Effector memory CD8-positive, alpha-beta T cell (primary cell): Measurements from ENCODE around the gene ABCG1.

Source experiments
- ATAC-seq: fragments of 150-1000 bp; cut with Tn5 transposase; replicated peaks from 2 replicates; pipeline ENCODE4 v1.10.0; 2021; ENCODE audit warnings: mild to moderate bottlenecking, moderate library complexity
- DNase-seq, 3 experiments: peaks; one replicate each; pipeline ENCODE4 v3.0.0; 2021
- H3K27ac Mint-ChIP-seq, 2 donors: one replicate each; pipeline ENCODE4 v1.8.0; 2022; ENCODE audit warnings: mild to moderate bottlenecking in 2 of 2, mixed read lengths in 2 of 2, moderate library complexity in 2 of 2
- H3K27me3 Mint-ChIP-seq, 2 donors: one replicate each; pipeline ENCODE4 v1.8.0; 2022; ENCODE audit warnings: mixed read lengths in 2 of 2
- H3K36me3 Mint-ChIP-seq: one replicate; pipeline ENCODE4 v1.8.0; 2022; ENCODE audit warnings: mild to moderate bottlenecking, moderate library complexity, mixed read lengths; ENCODE audit not compliant: insufficient read depth
- H3K4me1 Mint-ChIP-seq, 2 donors: one replicate each; pipeline ENCODE4 v1.8.0; 2022; ENCODE audit warnings: low read depth in 2 of 2, mixed read lengths in 2 of 2
- H3K4me3 Mint-ChIP-seq, 2 donors: one replicate each; pipeline ENCODE4 v1.8.0; 2022; ENCODE audit warnings: mild to moderate bottlenecking in 2 of 2, mixed read lengths in 2 of 2, moderate library complexity in 2 of 2
- H3K9me3 Mint-ChIP-seq, 2 donors: one replicate each; pipeline ENCODE4 v1.8.0; 2022; ENCODE audit warnings: mixed read lengths in 2 of 2

Gene ABCG1

DNA sequence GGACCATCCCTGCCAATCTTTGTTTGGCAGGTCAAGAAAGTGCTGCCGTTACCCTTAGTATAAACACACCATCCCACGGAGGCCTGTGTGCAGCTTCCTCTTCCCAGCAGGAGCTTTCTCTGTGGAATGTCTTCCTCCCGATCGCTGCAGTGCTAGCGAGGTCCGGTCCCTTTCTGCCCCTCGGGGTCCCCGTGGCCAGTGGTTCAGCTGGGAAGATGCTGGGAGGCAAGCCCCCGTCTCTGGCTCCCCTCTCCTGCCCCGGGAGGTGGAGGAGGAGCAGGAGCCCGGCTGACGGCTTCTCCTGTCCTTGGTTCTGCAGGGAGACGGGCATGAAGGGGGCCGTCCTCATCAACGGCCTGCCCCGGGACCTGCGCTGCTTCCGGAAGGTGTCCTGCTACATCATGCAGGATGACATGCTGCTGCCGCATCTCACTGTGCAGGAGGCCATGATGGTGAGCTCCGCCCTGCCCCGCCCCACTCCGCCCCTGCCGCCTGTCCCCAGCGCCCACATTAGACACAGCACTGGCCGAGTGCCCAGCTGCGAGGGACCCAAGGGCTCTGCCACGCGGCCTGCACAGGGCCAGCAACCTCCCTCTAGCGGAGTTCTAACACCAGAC, 54.2 kb downstream of the ABCG1 start:
- no peak overlapping the region for H3K4me3 Mint-ChIP-seq
- H3K27me3 Mint-ChIP-seq, result no peaks in the 10 kb centered on the region
- peaks cover 2 to 8% of the 10 kb centered on the region in 2 donors for H3K4me1 Mint-ChIP-seq
- no peak for DNase-seq
- no peak overlapping the region for H3K27ac Mint-ChIP-seq
- no peak for ATAC-seq
- peaks cover 32% of the 10 kb centered on the region for H3K36me3 Mint-ChIP-seq
- H3K9me3 Mint-ChIP-seq, result no peaks in the 10 kb centered on the region

DNA sequence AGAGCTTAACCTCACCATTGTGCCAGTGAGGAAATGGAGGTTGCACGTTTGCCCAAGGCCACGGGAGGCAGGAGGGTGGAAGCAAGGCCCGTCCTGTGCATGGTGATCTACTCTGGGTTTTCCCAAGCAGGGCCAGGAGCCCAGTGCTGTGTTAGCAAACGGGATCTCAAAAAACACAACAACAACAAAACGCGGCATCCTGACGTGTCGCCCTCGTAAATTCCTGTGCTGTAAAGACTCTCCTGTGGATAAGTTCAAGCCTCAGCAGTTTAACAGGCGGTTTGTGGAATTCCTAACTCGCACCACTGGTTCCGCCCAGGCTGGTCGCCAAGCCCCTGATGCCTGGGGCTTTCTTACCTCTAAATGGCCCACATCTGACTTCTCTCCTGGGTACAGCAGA, 57.1 kb downstream of the ABCG1 start:
- no peaks in the 10 kb centered on the region for H3K9me3 Mint-ChIP-seq
- no peaks in the 10 kb centered on the region for H3K4me1 Mint-ChIP-seq
- no peaks in the 10 kb centered on the region for H3K27me3 Mint-ChIP-seq
- DNase-seq, result no peak
- ATAC-seq, result no peak
- H3K36me3 Mint-ChIP-seq, result peaks cover 52% of the 10 kb centered on the region
- H3K27ac Mint-ChIP-seq, result no peak overlapping the region
- H3K4me3 Mint-ChIP-seq, result no peak overlapping the region

DNA sequence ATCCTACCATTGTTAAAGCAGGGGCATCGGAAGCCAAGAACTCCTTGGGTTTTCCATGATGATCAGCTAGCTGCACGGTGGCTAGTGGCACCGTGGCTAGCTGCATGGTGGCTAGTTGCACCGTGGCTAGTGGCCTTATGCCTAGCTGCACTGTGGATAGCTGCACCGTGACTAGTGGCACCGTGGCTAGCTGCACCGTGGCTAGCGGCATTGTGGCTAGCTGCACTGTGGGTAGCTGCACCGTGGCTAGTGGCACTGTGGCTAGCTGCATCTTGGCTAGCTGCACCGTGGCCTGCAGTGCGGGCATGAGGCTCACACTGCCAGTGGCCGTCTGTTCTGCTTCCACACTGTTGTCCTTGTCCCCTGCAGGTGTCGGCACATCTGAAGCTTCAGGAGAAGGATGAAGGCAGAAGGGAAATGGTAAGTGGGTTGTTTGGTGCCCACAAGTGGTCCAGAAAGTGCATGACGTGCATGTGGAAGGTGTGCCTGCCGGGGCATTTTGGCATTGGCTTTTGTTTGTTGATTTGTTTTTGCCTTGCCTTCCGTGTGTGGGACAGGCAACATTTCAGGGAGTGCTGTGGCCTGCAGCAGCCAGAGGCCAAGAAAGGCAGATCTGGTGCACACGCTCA, 57.7 kb downstream of the ABCG1 start:
- ATAC-seq, result no peak
- Mint-ChIP-seq H3K27ac (peak overlapping the region in 1 of 2 donors; percentile 12), H3K36me3 (peaks cover 54% of the 10 kb centered on the region), H3K4me1 (no peaks in the 10 kb centered on the region), H3K4me3 (no peak overlapping the region), H3K27me3 (no peaks in the 10 kb centered on the region), H3K9me3 (no peaks in the 10 kb centered on the region)
- no peak for DNase-seq

DNA sequence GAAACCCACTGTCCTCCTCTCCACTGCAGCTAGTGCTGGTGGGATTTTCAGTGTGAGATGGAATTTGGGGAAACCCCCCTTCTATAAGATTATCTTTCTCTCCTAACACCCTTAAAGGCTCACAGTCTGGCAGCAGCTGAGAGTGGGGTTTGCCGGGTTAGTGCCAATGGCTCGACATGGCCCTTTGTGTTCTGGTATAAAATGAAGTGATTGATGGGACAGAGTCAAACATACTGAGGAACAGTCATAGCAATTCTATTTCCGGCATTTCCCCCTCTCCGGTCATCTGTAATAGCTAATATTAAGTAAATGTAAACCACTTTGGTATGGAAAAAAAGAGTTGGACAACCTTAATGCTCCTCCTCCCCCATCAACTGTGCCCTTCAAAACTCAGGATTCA, 58.7 kb downstream of the ABCG1 start:
- Mint-ChIP-seq H3K4me3 (no peak overlapping the region), H3K36me3 (peaks cover 61% of the 10 kb centered on the region), H3K9me3 (no peaks in the 10 kb centered on the region), H3K27me3 (no peaks in the 10 kb centered on the region), H3K27ac (peak overlapping the region in 1 of 2 donors; percentile 4), H3K4me1 (no peaks in the 10 kb centered on the region)
- no peak for DNase-seq
- ATAC-seq, result no peak

DNA sequence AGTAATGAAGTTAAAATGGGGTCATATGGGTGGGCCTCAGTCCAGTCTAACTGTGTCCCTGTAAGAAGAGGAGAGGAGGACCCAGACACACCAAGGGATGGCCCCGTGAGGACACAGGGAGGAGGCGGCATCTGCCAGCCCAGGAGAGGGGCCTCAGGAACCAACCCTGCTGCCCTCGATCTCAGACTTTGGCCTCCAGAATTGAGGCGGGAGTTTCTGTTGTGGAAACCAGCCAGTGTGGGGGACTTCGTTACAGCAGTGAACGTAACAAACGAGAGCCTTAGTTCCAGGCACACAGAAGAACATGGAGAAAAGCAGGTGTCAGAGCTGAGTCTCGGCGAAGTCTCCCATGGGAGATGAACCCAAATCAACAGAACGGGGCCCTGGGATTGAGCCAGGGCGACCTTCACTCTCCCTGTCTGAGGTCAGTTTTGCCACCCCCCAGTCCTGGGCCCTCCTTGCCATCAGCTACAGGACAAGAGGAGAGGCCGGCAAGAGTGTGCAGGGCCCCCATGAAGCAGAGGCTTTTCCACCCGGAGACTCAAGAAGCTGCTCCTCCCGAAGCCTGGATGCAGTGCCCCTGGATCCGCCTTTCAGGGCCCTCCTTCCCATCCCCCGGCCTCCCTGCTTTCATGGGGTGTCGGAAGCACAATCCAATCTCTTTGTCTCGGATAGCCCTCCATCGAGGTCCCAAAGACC, 59.7 kb downstream of the ABCG1 start:
- no peak overlapping the region for H3K4me3 Mint-ChIP-seq
- no peak for ATAC-seq
- H3K27ac Mint-ChIP-seq, result peak overlapping the region; percentile 4 to 65
- peaks cover 0 to 2% of the 10 kb centered on the region in 2 donors for H3K4me1 Mint-ChIP-seq
- H3K9me3 Mint-ChIP-seq, result no peaks in the 10 kb centered on the region
- DNase-seq, result no peak
- peaks cover 69% of the 10 kb centered on the region for H3K36me3 Mint-ChIP-seq
- no peaks in the 10 kb centered on the region for H3K27me3 Mint-ChIP-seq

DNA sequence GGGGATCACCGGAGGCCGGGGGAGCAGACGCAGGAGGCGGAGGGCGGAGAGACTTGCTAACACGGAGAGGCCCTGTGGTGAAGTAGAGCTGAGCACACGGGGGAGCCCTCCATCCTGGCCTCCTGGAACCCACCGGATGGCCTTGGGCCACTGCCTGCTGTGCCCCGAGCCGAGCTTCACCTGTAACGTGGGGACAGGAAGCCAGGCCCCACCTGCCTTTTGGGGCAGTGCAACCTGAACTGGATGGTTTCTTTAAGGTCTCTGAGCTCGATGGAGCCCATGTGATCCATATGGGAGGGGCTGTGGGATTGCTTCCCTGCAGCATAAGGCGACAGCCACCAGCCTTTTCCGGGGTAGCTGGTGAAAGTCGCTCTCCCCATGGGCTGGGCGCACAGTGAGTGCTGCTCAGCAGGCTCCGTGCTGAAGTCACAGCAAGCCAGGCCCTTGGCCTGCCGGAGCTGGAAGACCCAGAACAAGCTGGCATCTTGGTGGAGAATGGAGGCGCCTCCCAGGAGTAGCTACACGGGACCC, 60.5 kb downstream of the ABCG1 start:
- Mint-ChIP-seq H3K36me3 (peaks cover 69% of the 10 kb centered on the region), H3K27me3 (no peaks in the 10 kb centered on the region), H3K9me3 (no peaks in the 10 kb centered on the region), H3K4me3 (no peak overlapping the region), H3K27ac (no peak overlapping the region), H3K4me1 (peaks cover 0 to 2% of the 10 kb centered on the region in 2 donors)
- ATAC-seq (no peak), DNase-seq (no peak)

DNA sequence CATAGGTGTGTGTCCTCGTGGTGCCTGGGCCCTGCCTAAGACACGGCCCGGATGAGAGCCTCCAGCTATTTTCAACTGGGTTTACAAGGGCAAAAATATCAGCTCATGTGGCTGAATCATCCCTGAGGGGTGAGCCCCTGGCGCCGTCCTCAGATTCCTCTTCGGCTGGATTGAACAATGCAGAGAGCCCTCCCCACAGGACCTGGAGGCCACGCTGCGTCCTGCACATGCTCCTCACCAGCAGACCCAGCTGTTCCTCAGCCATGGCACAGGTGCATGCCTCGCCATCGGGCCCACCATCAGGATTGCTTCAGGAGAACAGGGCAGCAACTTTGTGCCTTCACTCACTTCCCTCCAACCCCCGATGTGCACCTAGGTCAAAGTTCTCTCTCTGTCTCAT, 60.9 kb downstream of the ABCG1 start:
- no peak overlapping the region for H3K27ac Mint-ChIP-seq
- peaks cover 0 to 2% of the 10 kb centered on the region in 2 donors for H3K4me1 Mint-ChIP-seq
- peaks cover 69% of the 10 kb centered on the region for H3K36me3 Mint-ChIP-seq
- DNase-seq, result no peak
- ATAC-seq, result no peak
- no peaks in the 10 kb centered on the region for H3K9me3 Mint-ChIP-seq
- no peaks in the 10 kb centered on the region for H3K27me3 Mint-ChIP-seq
- no peak overlapping the region for H3K4me3 Mint-ChIP-seq

DNA sequence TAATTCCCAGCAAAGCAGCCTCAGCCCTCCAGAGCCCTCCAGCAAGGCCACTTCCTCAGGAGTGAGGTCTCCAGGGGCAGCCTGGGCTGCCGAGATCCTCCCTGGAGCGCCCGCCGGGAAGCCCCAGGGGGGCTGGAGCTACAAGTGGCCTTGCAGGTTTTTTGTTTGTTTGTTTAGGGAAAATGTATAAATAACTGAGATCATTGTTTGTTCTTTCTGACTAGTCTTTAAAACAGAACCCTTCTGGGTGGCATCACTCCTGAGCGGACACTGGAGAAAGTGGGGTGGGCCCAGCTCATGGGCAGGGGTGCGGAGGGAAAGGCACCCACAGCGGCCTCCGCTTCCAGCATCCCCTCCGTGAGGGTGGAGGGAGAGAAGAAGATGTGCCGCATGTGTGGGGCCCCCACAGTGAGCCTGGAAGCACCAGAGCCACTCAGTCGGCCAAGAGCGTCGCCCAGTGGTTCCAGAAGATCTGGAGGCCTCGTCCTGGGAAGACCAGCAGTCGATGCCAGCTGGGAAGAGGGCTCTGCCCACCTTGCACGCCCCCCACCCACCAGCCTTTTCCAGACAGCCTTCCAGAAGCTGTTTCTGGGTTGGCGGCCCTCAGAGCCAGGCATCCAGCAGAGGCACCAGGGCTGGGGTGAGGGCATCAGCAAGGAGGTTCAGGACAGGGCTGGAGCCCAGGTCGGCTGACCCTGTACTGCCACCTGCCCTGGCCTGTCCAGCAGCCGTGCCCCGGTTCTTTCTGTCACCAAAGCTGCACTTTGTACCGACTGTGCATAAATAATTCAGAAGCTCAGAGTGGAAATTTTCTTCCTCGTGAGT, 61.6 kb downstream of the ABCG1 start:
- Mint-ChIP-seq H3K27ac (no peak overlapping the region), H3K4me3 (no peak overlapping the region), H3K27me3 (no peaks in the 10 kb centered on the region), H3K36me3 (peaks cover 70% of the 10 kb centered on the region), H3K9me3 (no peaks in the 10 kb centered on the region), H3K4me1 (peaks cover 0 to 2% of the 10 kb centered on the region in 2 donors)
- DNase-seq (no peak), ATAC-seq (no peak)

DNA sequence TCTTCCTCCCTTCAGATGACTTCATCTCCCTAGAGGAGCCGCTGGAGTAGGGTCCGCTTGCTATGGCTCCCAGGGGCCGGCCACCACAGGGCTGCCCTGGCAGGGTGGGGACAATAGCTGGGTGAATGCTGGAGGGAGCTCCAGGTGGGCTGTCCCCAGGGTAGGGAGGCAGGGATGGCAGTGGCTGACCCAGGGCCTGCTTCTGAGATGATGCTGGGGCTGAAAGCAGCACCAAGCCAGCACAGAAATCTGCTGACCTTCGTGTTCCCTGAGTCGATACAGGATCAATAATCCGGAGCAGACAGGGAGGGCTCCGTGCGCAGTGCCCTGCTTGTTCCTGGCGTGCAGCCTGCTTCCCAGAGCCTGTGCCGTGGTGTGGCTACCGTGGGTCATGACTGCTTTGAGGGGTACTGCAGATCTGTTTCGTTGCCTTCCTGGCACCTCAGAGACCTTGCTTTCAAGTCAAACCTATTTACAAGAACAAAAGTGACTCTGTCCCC, 62.3 kb downstream of the ABCG1 start:
- Mint-ChIP-seq H3K9me3 (no peaks in the 10 kb centered on the region), H3K4me1 (peaks cover 0 to 2% of the 10 kb centered on the region in 2 donors), H3K27ac (peak overlapping the region in 1 of 2 donors; percentile 76), H3K27me3 (no peaks in the 10 kb centered on the region), H3K36me3 (peaks cover 72% of the 10 kb centered on the region), H3K4me3 (no peak overlapping the region)
- DNase-seq (no peak), ATAC-seq (no peak)

DNA sequence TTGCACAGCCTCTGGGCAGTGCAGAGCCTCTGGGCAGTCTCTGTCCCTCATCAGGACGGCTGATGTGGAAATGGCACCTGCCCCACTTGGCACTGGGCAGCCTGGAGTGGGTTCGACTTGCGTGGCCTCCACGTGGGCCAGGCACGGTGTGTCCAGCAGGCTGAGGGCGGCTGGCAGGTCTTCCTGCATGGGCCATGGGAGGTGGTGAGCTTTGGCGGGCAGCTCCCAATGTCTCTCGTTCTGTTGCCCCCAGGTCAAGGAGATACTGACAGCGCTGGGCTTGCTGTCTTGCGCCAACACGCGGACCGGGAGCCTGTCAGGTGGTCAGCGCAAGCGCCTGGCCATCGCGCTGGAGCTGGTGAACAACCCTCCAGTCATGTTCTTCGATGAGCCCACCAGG, 63.1 kb downstream of the ABCG1 start:
- Mint-ChIP-seq H3K9me3 (no peaks in the 10 kb centered on the region), H3K4me1 (peaks cover 0 to 2% of the 10 kb centered on the region in 2 donors), H3K36me3 (peaks cover 72% of the 10 kb centered on the region), H3K4me3 (no peak overlapping the region), H3K27ac (peak overlapping the region in 1 of 2 donors; percentile 76), H3K27me3 (no peaks in the 10 kb centered on the region)
- DNase-seq (no peak), ATAC-seq (no peak)

DNA sequence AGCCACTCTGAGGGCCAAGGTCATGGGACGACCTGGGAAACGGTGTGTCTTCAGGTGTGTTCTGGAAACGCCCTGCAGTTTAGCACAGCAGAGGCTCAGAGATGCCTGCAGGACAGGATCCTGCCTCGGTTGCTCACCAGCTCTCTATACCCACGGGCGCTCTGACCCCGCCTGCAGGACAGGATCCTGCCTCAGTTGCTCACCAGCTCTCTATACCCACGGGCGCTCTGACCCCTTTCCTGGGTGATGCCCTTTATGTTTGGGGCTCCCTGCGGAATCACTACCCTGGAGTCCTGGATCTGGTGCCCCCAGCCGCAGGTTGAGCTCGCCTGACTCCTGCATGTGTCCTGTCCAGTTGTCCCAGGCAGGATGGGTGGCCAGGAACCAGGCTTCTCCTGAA, 63.8 kb downstream of the ABCG1 start:
- H3K27me3 Mint-ChIP-seq, result no peaks in the 10 kb centered on the region
- no peak overlapping the region for H3K4me3 Mint-ChIP-seq
- ATAC-seq, result no peak
- H3K4me1 Mint-ChIP-seq, result peaks cover 0 to 2% of the 10 kb centered on the region in 2 donors
- H3K9me3 Mint-ChIP-seq, result no peaks in the 10 kb centered on the region
- DNase-seq, result no peak
- peaks cover 69% of the 10 kb centered on the region for H3K36me3 Mint-ChIP-seq
- no peak overlapping the region for H3K27ac Mint-ChIP-seq

DNA sequence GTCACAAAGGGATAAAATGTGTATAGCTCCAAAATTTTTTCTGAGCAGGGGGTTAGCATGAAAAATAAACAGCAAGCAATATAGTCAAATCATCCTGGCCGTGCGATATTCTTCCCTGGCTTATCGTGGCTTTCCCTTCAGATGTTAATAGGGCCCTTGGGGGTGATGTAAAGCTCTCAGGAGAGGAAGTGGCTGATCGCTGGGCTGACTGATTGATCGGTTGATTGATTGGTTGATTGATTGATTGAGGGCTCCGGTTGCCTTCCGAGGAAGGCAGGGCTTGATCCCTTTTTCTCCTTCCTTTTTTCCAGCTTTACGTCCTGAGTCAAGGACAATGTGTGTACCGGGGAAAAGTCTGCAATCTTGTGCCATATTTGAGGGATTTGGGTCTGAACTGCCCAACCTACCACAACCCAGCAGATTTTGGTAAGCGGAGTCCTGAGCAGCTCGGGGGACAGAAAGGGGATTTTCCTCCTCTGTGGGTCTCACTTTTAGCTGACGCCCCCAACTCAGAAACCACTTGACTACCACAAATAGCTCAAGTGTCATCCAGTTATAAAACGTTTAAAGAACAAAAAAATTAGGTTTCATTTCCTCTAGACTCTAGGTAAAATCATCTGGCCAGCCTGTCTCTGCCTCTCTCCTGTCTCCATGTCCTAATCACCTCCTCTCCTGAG, 66.8 kb downstream of the ABCG1 start:
- Mint-ChIP-seq H3K4me1 (peaks cover 0 to 2% of the 10 kb centered on the region in 2 donors), H3K27me3 (no peaks in the 10 kb centered on the region), H3K4me3 (no peak overlapping the region), H3K9me3 (no peaks in the 10 kb centered on the region), H3K27ac (peak overlapping the region; percentile 20 to 23), H3K36me3 (peaks cover 55% of the 10 kb centered on the region)
- ATAC-seq (no peak), DNase-seq (no peak)

DNA sequence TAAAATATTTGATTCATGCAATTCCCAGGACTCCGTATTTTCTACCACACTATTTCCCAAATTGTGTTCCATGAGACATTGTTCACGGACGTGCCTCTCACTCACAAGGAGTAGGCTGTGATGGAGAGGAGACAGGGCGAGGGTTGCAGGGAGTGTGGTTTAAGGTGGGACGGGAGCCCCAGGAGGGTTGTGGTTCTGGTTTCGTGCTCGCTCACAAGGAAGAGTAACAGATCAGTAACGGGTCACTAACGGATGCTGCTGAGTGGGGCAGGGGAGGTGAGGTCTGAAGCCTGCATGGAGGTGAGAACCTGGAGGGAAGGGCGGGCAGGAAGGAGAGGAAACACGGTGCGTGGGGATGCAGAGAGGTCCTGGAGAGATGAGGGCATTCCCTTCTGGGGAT, 67.5 kb downstream of the ABCG1 start:
- no peaks in the 10 kb centered on the region for H3K9me3 Mint-ChIP-seq
- H3K27ac Mint-ChIP-seq, result peak overlapping the region; percentile 20 to 23
- DNase-seq (no peak), ATAC-seq (no peak)
- peaks cover 54% of the 10 kb centered on the region for H3K36me3 Mint-ChIP-seq
- no peak overlapping the region for H3K4me3 Mint-ChIP-seq
- peaks cover 0 to 2% of the 10 kb centered on the region in 2 donors for H3K4me1 Mint-ChIP-seq
- H3K27me3 Mint-ChIP-seq, result no peaks in the 10 kb centered on the region
